ENCODE results near the gene FBXW10. TPM values are rescaled to one million over a fixed set of nuclear protein-coding genes. Genes with fewer than 3 reads are reported as not detected.
"Not testable (repeated sequence)": the region's sequence is repeated elsewhere in the genome, so short reads cannot be mapped to it uniquely, and the experiment has no call there.

FBXW10 gene
- total and polyA plus RNA-seq, 2 donors (not counting 3 experiments of a cell fraction or from before 2014, with no cell fraction given), result not detected

- H3K9ac ChIP-seq (replicated peaks; ENCODE audit: extremely low read depth, insufficient read depth, low read length); H3K79me2 ChIP-seq (ENCODE audit: control insufficient read depth, insufficient read depth, low read length); intact Hi-C loops (cut with micrococcal nuclease); H3K4me2 ChIP-seq (ENCODE audit: insufficient read depth, low read length); H4K20me1 ChIP-seq (replicated peaks; ENCODE audit: control insufficient read depth, extremely low read depth, insufficient read depth, low read length); H3K36me3 ChIP-seq (ENCODE audit: control insufficient read depth in 2 of 2, extremely low read depth in 1 of 2, insufficient read depth in 2 of 2, low read length in 2 of 2); H3K4me1 ChIP-seq (ENCODE audit: control insufficient read depth, extremely low read depth, insufficient read depth, low read length); DNase-seq (ENCODE audit: low read depth, low spot score); FAIRE-seq; H3K27me3 ChIP-seq (ENCODE audit: control insufficient read depth in 2 of 2, insufficient read depth in 2 of 2, low read length in 2 of 2); H3K9me1 ChIP-seq (replicated peaks; ENCODE audit: control insufficient read depth, extremely low read depth, insufficient read depth, low read length); CTCF ChIA-PET; dilution Hi-C loops (cut with MboI; ENCODE audit: extremely low pct_ligation_motif_present, low sequenced_read_pairs); H3K4me3 ChIP-seq (replicated peaks in 1 of 3; ENCODE audit: insufficient read depth in 1 of 3, low read depth in 1 of 3, low read length in 3 of 3); H3K27ac ChIP-seq (ENCODE audit: insufficient read depth, low read depth, low read length); POLR2A ChIA-PET; H2AFZ ChIP-seq (ENCODE audit: low read depth, low read length); H3K9me3 ChIP-seq (replicated peaks; ENCODE audit: control insufficient read depth, insufficient read depth, low read length); BruUV-seq (replicated peaks): not testable (repeated sequence)
Measured at GRCh38 chr17:18755969-18756368, 12.1 kb downstream of the FBXW10 start.

- intact Hi-C loops (cut with micrococcal nuclease); H3K9ac ChIP-seq (replicated peaks; ENCODE audit: extremely low read depth, insufficient read depth, low read length); H3K9me3 ChIP-seq (replicated peaks; ENCODE audit: control insufficient read depth, insufficient read depth, low read length); H3K4me3 ChIP-seq (replicated peaks in 1 of 3; ENCODE audit: insufficient read depth in 1 of 3, low read depth in 1 of 3, low read length in 3 of 3); H3K4me2 ChIP-seq (ENCODE audit: insufficient read depth, low read length); H3K36me3 ChIP-seq (ENCODE audit: control insufficient read depth in 2 of 2, extremely low read depth in 1 of 2, insufficient read depth in 2 of 2, low read length in 2 of 2); H4K20me1 ChIP-seq (replicated peaks; ENCODE audit: control insufficient read depth, extremely low read depth, insufficient read depth, low read length); H3K79me2 ChIP-seq (ENCODE audit: control insufficient read depth, insufficient read depth, low read length); H3K9me1 ChIP-seq (replicated peaks; ENCODE audit: control insufficient read depth, extremely low read depth, insufficient read depth, low read length); H2AFZ ChIP-seq (ENCODE audit: low read depth, low read length); DNase-seq (ENCODE audit: low read depth, low spot score); CTCF ChIA-PET; BruUV-seq (replicated peaks); H3K27me3 ChIP-seq (ENCODE audit: control insufficient read depth in 2 of 2, insufficient read depth in 2 of 2, low read length in 2 of 2); dilution Hi-C loops (cut with MboI; ENCODE audit: extremely low pct_ligation_motif_present, low sequenced_read_pairs); POLR2A ChIA-PET; H3K27ac ChIP-seq (ENCODE audit: insufficient read depth, low read depth, low read length); H3K4me1 ChIP-seq (ENCODE audit: control insufficient read depth, extremely low read depth, insufficient read depth, low read length); FAIRE-seq: not testable (repeated sequence)
Measured at GRCh38 chr17:18757368-18758044, 13.7 kb downstream of the FBXW10 start.

GRCh38 chr17:18758344-18758743 lies 14.5 kb downstream of the FBXW10 start:
- H4K20me1 ChIP-seq (replicated peaks; ENCODE audit: control insufficient read depth, extremely low read depth, insufficient read depth, low read length); H3K9me3 ChIP-seq (replicated peaks; ENCODE audit: control insufficient read depth, insufficient read depth, low read length); H3K9me1 ChIP-seq (replicated peaks; ENCODE audit: control insufficient read depth, extremely low read depth, insufficient read depth, low read length); H3K27me3 ChIP-seq (ENCODE audit: control insufficient read depth in 2 of 2, insufficient read depth in 2 of 2, low read length in 2 of 2); H3K9ac ChIP-seq (replicated peaks; ENCODE audit: extremely low read depth, insufficient read depth, low read length); H2AFZ ChIP-seq (ENCODE audit: low read depth, low read length); H3K4me2 ChIP-seq (ENCODE audit: insufficient read depth, low read length); H3K4me3 ChIP-seq (replicated peaks in 1 of 3; ENCODE audit: insufficient read depth in 1 of 3, low read depth in 1 of 3, low read length in 3 of 3); DNase-seq (ENCODE audit: low read depth, low spot score); dilution Hi-C loops (cut with MboI; ENCODE audit: extremely low pct_ligation_motif_present, low sequenced_read_pairs); CTCF ChIA-PET; POLR2A ChIA-PET; FAIRE-seq; H3K36me3 ChIP-seq (ENCODE audit: control insufficient read depth in 2 of 2, extremely low read depth in 1 of 2, insufficient read depth in 2 of 2, low read length in 2 of 2); H3K4me1 ChIP-seq (ENCODE audit: control insufficient read depth, extremely low read depth, insufficient read depth, low read length); intact Hi-C loops (cut with micrococcal nuclease); BruUV-seq (replicated peaks); H3K79me2 ChIP-seq (ENCODE audit: control insufficient read depth, insufficient read depth, low read length); H3K27ac ChIP-seq (ENCODE audit: insufficient read depth, low read depth, low read length): not testable (repeated sequence)

- BruUV-seq (replicated peaks); POLR2A ChIA-PET; FAIRE-seq; H3K9ac ChIP-seq (replicated peaks; ENCODE audit: extremely low read depth, insufficient read depth, low read length); H3K4me3 ChIP-seq (replicated peaks in 1 of 3; ENCODE audit: insufficient read depth in 1 of 3, low read depth in 1 of 3, low read length in 3 of 3); H3K4me1 ChIP-seq (ENCODE audit: control insufficient read depth, extremely low read depth, insufficient read depth, low read length); H3K36me3 ChIP-seq (ENCODE audit: control insufficient read depth in 2 of 2, extremely low read depth in 1 of 2, insufficient read depth in 2 of 2, low read length in 2 of 2); DNase-seq (ENCODE audit: low read depth, low spot score); H2AFZ ChIP-seq (ENCODE audit: low read depth, low read length); CTCF ChIA-PET; H4K20me1 ChIP-seq (replicated peaks; ENCODE audit: control insufficient read depth, extremely low read depth, insufficient read depth, low read length); H3K27ac ChIP-seq (ENCODE audit: insufficient read depth, low read depth, low read length); H3K79me2 ChIP-seq (ENCODE audit: control insufficient read depth, insufficient read depth, low read length); dilution Hi-C loops (cut with MboI; ENCODE audit: extremely low pct_ligation_motif_present, low sequenced_read_pairs); H3K9me3 ChIP-seq (replicated peaks; ENCODE audit: control insufficient read depth, insufficient read depth, low read length); intact Hi-C loops (cut with micrococcal nuclease); H3K4me2 ChIP-seq (ENCODE audit: insufficient read depth, low read length); H3K9me1 ChIP-seq (replicated peaks; ENCODE audit: control insufficient read depth, extremely low read depth, insufficient read depth, low read length); H3K27me3 ChIP-seq (ENCODE audit: control insufficient read depth in 2 of 2, insufficient read depth in 2 of 2, low read length in 2 of 2): not testable (repeated sequence)
Measured at GRCh38 chr17:18760221-18760620, 16.4 kb downstream of the FBXW10 start.
